HTR-8/SVneo (cell line): ENCODE data around the gene ADAMTSL2.

Source experiments
- DNase-seq: peaks from one replicate; pipeline ENCODE4 v3.0.0; 2011; ENCODE audit warnings: low spot score, mixed read lengths; ENCODE audit not compliant: insufficient read length
- FAIRE-seq: peaks from 2 replicates; lab custom pipeline; 2011; peaks lifted over from hg19 to GRCh38; lab: Jason Lieb, UNC

Gene ADAMTSL2

DNA sequence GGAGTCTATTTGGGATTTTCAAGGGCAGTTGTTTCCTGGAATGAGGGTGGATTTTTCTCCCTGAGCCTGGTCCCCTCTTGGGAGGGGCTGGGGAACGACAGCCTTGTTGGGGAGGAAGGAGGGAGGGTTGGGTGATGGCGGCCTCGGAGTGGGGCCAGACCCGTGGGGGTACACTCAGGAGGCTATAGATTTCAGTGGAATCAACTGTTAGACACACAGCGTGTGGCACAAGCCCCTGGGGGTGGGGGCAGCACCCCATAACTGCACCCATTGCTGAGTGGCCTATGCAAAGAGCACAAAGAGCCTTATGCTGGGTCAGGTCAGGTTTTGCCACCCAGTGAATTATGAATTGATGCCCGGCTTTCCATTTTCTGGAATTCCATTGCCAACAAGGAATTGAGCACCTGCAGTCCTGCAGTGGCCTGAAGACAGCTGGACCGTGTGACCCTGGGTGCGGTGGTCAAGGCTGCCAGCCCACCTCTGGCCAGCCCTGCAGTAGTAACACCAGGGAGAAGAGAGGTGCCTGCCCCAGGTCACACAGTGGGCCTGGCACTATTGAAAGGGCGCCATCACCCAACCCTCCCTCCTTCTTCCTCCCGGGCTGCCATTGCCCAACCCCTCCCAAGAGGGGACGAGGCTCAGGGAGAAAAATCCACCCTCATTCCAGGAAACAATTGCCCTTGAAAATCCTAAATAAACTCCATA lies 18.1 kb upstream of the ADAMTSL2 start:
- FAIRE-seq (no peak), DNase-seq (no peak)

GRCh38 chr9:133516961-133517350 lies 17.5 kb upstream of the ADAMTSL2 start:
- DNase-seq (no peak), FAIRE-seq (no peak)

- no peak for DNase-seq
- FAIRE-seq: no peak
These were observed 16.8 kb upstream of the ADAMTSL2 start for GRCh38 chr9:133517711-133518110.

GRCh38 chr9:133518200-133518599 lies 16.3 kb upstream of the ADAMTSL2 start:
- FAIRE-seq (no peak), DNase-seq (no peak)

DNA sequence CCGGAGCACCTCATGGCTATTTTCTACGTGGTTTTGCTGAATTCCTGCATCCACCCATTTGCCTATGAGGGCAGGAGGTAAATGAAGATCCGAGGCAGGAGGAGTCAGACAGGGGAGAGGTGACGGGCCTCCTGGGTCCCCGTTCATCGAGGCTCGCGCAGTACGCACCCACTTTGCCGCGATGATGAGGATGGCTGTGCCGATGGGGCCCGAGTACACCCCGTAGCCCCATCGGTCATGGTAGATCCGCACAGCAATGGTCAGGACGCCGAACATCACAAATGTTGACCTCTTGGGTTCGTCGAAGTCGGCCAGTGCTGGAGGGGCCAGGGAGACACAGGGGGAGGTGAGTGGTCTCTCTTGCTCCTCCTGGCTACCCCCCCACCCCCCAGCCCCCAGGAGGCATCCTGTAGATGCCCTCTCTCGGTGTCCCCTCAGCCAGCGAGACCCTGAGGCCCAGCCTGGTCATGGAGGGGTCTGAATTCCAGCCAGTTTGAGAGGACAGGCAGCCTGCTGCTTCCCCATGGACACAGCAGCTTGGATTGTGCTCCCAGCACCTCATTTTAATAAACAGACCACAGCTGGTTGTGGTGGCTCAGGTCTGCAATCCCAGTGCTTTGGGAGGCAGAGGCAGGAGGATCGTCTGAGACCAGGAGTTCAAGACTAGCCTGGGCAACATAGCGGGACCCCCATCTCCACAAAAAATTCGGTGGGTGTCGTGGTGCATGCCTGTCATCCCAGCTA lies 15.6 kb upstream of the ADAMTSL2 start:
- no peak for FAIRE-seq
- DNase-seq: no peak

DNA sequence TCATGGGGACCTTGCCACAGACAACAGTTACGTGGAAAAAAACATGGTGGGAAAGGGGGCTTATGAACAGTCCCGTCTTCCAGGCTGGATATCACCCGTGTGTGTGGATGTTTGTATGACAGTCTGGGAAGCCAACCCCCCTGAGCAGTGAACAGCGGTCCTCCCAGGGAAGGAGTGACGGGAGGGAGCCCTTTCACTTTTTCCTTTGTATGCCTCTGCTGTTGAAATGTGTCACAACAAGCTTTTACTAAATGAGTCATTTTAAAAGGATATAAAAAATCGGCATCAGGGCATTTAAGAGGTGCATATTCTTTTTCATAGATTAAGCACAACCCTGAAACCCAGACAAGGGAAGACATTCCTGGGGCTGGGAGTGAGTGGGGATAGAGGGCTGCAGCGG lies 14.8 kb upstream of the ADAMTSL2 start:
- FAIRE-seq: no peak
- DNase-seq: no peak

DNA sequence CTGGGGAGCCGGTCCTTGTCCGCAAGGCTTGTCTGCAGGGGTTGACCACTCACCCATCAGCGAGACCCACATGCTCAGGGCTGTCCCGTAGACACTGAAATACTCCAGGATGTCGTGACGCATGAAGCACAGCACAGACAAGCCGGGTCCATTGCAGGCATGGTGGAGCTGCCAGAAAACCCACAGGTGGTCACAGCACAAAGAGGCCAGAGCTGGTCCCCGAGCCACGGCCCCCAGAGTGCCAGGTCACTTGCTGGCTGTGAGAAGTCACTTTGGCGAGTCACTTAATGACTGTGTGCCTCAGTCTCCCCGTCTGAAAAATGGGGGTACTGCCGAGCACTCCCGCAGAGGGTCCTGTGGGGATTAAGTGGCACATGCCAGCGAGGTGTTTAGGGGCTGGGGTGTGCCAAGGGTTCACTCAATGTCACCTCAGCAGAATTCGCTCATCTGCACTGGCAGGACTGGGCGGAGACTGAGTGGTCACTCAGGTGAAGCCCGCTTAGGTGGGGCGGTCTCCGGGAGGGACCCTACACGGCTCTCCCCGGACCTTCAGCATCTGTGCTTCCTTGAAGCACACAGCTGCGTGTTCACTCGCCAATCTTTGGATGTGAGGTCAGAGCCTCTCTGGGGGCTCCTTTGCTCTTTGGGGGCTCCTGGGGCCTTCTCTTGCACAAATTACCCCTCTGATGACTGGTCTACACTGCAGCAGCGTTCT lies 14.2 kb upstream of the ADAMTSL2 start:
- no peak for FAIRE-seq
- no peak for DNase-seq

DNA sequence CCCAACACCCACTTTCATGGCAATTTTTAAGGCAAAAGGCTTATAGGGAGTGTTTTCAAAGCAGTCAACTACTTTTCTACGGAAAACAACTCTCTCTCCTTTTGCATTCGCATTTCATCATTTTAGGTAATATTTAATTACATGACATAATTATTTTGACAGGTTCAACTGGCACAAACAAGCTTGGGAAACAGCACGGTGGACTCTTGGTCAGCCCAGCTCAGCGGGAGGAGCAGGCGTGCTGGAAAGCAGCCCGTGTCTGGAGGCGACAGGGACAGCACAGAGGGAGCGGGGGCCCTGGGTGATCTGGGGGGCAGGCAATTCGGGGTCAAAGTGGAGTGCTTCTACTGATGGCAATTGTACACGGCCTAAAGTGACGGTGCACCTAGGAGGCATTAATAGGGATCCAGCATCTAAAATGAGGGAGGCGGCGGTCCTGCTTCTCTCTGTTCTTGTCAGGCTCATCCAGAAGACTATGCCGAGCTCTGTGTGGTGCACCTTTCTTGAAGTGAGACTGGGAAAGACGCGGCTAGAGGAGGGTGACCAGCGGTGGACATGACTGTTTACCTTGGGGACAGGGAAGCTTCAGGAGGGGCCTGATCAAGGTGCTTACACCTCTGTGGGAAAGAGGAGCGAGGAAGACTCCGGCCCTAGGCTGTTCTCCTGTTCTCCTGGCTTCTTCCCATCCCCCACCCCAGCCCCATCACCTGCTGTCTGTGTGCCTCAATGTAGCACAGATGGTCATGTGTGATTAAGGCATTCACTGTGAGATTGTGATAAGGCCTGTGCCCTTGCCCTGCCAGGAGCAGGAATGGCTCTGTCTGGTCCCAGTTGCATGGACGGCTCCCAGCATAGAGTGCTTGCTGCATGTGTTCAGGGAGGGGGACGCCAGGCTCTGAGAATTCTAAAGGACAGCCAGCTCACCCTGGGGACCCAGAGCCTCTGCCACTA lies 13.1 kb upstream of the ADAMTSL2 start:
- FAIRE-seq (no peak), DNase-seq (no peak)

GRCh38 chr9:133522073-133522910 lies 12.2 kb upstream of the ADAMTSL2 start:
- FAIRE-seq: no peak
- DNase-seq: no peak

GRCh38 chr9:133523106-133523505 lies 11.4 kb upstream of the ADAMTSL2 start:
- DNase-seq (no peak), FAIRE-seq (no peak)

DNA sequence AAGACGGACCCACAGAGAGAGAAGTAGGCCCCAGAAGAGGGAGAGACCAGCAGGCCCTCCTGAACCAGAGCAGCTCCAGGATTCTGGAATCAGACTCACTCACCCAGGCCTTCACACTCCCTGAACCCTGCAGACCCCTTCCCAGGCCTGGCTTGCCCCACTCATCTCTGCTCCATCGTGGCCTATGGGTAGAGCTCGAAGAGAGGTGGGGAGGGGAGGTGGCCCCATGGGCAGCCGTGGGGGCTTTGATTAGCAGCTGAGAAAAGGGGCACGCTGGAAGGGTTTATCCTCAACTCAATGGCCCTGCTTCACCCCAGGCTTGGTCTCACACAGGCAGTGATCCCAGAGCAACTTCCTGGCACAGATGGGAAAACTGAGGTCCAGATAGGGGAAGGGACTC lies 10.4 kb upstream of the ADAMTSL2 start:
- FAIRE-seq (no peak), DNase-seq (no peak)

GRCh38 chr9:133524679-133525228 lies 9.8 kb upstream of the ADAMTSL2 start, which contains the start of gene MYMK:
Gene MYMK, minus strand, starts transcription at chr9:133524959. Its CDS starts 115 bp downstream, at chr9:133524844.
- DNase-seq: no peak
- no peak for FAIRE-seq

DNA sequence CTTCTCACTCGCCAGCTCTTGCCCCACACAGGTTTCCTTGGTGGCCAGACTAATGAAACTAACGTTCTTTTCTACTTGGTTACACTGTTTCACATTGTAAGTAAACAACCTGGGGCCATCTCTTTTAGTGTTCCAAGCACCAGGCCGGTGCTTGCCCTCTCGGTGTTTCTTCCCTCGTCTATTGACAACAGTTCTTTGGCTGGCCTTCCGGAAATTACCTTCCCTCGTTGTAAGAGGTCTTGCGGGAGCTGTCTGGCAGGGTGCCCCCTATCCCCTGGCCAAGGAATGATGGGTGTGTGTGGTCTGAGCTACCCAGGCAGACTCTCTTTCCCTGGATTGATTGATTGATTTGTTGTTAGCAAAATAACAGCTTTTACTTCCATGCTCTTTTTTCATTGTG lies 8.8 kb upstream of the ADAMTSL2 start:
- FAIRE-seq: no peak
- no peak for DNase-seq

GRCh38 chr9:133526721-133527321 lies 7.7 kb upstream of the ADAMTSL2 start:
- DNase-seq: no peak
- FAIRE-seq: no peak

- no peak for FAIRE-seq
- DNase-seq: no peak
These were observed 7.0 kb upstream of the ADAMTSL2 start for GRCh38 chr9:133527444-133527920.

DNA sequence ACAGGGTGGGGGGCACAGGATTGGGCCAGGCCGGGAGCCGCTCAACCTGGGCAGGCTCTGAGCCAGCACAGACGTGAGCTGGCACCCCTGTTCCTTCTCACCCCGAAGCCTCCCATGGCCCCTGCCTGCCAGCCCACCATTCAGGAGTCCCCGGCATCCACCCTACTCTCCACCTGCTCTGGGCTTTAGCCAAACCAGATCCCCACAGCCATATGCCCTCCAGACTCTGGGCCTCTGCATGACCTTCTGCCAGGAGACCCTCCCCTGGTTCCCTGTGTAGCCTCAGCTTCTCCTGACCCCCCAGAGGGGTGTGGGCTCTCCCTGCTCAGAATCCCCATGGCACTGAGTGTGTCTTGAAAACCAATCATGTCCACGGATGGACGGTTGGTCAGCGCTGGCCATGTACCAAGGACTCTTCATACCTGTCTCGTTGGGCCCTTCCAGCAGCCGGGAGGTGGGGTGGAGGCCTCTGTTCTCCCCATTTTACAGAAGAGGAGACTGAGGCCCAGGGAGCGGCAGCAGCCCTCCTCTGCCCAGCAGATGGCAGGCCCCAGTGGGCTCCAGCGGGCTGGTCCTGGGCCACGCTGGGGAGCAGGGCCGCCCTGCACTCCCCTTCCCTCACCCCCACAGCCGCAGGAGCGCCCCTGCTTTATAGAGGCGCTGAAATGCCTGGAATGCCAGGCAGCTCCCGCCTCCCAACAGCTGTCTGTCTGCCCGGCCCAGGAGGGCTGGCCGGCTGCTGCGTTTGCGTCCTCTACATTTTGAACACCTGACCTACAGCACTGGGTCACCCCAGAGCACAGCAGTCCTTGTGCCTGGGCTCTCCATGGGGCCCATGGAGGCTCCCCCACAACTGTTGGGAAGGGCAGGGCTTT lies 6.3 kb upstream of the ADAMTSL2 start:
- FAIRE-seq (no peak), DNase-seq (no peak)

- DNase-seq: no peak
- no peak for FAIRE-seq
These were observed 5.6 kb upstream of the ADAMTSL2 start for GRCh38 chr9:133528876-133529241.
